Fibroblast of villous mesenchyme (primary cell): Measurements from ENCODE around the gene BPGM. TPM values are rescaled to one million over a fixed set of nuclear protein-coding genes. Genes with fewer than 3 reads are reported as not detected.
A peak's percentile ranks its signal among the peaks of the same experiment; 100 is the strongest.

ENCODE experiments used
- DNase-seq: peaks from one replicate; pipeline ENCODE4 v3.0.0-alpha.2; 2010; ENCODE audit warnings: low read depth
- H3K4me3 ChIP-seq: 2 replicates; pipeline ENCODE4 v1.5.1; 2011; ENCODE audit warnings: low read depth, mild to moderate bottlenecking, low read length
- total RNA-seq: library from RNA; depleted of rRNA; stranded (reverse); fragments of >200 nt; gene quantifications from 2 replicates; pipeline ENCODE4 v1.2.3, GENCODE V29; 2012
- TF ChIP-seq, protein P1 (sequence below): IDR thresholded peaks from 2 replicates; pipeline ENCODE4 v1.5.1; 2012; ENCODE audit warnings: low read depth, mild to moderate bottlenecking, low read length; ENCODE audit not compliant: insufficient read depth

The BPGM gene
- total RNA-seq, 1 donor: 59.2 TPM

DNA sequence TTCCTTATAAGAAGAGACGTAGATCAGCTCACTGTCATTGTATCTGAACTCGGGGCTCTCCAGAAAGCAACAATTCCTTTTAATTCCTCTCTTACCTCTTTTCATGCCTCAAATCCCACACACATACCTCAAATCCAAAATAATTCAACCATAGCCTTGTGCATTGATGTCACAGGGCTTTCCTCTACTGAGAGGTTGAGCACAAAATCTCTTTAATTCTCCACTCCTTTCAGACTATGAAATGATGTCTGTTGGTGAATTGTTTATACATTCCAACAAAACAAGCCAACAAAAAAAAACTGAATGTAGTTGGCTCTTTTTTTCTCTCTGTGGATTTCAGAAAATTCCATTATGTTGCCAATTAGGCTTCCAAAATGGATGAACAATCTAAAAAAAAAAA is 53.2 kb downstream of the BPGM start:
- TF ChIP-seq, protein P1, sequence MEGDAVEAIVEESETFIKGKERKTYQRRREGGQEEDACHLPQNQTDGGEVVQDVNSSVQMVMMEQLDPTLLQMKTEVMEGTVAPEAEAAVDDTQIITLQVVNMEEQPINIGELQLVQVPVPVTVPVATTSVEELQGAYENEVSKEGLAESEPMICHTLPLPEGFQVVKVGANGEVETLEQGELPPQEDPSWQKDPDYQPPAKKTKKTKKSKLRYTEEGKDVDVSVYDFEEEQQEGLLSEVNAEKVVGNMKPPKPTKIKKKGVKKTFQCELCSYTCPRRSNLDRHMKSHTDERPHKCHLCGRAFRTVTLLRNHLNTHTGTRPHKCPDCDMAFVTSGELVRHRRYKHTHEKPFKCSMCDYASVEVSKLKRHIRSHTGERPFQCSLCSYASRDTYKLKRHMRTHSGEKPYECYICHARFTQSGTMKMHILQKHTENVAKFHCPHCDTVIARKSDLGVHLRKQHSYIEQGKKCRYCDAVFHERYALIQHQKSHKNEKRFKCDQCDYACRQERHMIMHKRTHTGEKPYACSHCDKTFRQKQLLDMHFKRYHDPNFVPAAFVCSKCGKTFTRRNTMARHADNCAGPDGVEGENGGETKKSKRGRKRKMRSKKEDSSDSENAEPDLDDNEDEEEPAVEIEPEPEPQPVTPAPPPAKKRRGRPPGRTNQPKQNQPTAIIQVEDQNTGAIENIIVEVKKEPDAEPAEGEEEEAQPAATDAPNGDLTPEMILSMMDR: no peak
- no peak overlapping the region for H3K4me3 ChIP-seq
- peak; percentile 60 for DNase-seq

GRCh38 chr7:134701272-134701671 is 54.6 kb downstream of the BPGM start:
- TF ChIP-seq, protein P1: peak; percentile 55
- DNase-seq: peak; percentile 56

DNA sequence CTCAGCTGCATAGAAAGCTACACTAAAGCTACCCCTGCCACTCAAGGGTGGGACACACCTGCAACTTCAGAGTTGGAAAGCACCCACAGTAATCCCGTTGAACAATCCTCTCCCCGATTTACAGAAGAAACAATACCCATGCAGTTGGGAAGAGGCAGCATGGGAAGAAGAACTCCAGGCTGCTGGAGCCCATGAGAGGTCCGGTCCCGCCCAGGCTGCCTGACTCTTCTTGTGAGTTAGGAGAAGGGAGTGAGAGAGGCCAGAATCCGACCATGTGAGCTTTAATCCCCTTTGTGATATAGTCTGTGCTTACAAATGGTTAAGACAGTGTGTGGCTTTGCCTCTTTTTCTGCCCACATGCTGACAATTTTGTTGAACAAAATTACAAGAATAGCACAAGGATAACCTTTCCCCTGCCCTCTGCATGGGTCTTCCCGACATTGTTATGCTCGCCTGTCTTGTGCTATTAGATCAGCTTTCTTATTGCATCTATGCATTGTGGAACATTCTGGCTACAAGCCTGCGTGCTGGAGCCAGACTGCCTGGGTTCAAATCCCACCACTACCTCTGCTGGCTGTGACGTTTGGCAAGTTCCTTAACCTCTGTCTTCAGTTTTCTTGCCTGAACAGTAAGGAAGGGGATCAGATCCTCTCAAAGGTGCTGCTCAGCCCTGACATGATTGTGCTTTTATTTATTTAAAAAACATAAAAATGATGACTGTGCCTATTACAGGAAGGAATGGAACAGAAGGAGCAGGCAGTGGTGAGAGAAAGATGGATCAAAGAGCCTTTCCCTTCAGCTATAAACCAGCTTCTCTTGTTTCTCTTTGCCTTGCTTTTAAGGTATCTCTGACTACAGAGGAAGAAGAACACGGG is 56.0 kb downstream of the BPGM start:
- peak; percentile 54 for DNase-seq
- TF ChIP-seq, protein P1: no peak
- no peak overlapping the region for H3K4me3 ChIP-seq

More at GRCh38 chr7:134701272-134701671, 54.6 kb downstream of the BPGM start:
- H3K4me3 ChIP-seq: no peak overlapping the region

- peak; percentile 40 for DNase-seq
- TF ChIP-seq, protein P1: no peak
- no peak overlapping the region for H3K4me3 ChIP-seq
Measured at GRCh38 chr7:134703241-134703594, 56.6 kb downstream of the BPGM start.

DNA sequence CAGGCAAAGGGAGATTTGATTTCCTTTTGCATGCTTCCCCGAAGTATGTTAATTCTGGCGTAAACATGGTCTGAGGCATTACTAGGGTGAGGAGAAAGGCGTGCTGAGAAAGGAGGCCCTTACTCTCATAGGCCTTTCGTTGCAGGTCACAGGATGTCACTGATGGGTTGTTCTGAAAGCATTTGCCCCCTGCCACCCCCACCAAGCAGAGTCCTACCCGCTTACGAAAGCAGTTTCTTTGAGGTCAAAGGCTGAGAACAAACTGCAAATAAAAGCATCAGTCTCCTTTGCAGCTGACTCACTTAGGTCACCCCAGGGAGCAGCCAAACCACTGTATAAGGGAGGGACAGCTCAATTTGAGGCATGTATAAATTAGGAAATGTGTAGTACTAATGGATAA is 57.1 kb downstream of the BPGM start:
- peak; percentile 99 for DNase-seq
- TF ChIP-seq, protein P1: no peak

GRCh38 chr7:134704827-134705226 is 58.2 kb downstream of the BPGM start:
- no peak overlapping the region for H3K4me3 ChIP-seq
- TF ChIP-seq, protein P1: no peak
- no peak for DNase-seq

More for the DNA sequence above, 57.1 kb downstream of the BPGM start:
- no peak overlapping the region for H3K4me3 ChIP-seq
